VCaP (cell line): Measurements from ENCODE around the gene FAM89B.
A peak's percentile ranks its signal among the peaks of the same experiment; 100 is the strongest.
"Not testable (repeated sequence)": the region's sequence is repeated elsewhere in the genome, so short reads cannot be mapped to it uniquely, and the experiment has no call there.

ENCODE experiments used
- H3K27ac ChIP-seq: fragments of 450-650 bp; 2 replicates; pipeline ENCODE4 v1.5.1; 2017
- TF ChIP-seq, protein P1 (sequence below): fragments of 450-650 bp; conservative IDR thresholded peaks from 2 replicates; pipeline ENCODE4 v1.5.1; 2017; ENCODE audit warnings: mild to moderate bottlenecking, moderate library complexity

The FAM89B gene

DNA sequence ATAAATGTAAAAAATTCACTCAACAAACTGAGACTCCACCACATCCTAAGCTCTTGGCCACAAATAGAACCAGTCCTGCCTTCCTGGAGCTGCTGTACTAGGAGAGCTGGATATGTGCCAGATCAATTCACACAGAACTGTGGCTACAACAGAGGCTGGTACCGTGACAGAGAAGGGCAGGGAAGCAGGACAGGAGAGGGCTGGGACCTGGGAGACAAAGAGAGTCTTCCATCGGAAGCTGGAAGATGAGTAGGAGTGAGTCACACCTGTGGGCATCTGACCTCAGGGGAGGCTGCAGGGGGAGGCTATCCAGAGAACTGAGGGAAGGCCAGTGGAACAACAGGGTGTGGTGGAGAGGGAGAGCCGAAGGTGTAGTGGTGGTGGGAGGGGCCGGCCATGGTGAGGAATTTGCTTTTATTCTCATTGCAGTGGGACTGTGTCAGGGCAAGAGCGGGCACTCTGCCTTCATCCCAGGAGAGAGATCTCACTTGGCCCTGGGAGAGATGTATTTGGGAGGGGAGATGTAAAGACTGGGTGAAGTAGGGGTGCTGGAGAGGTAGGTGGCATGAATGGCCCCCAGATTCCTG, 12.3 kb upstream of the FAM89B start:
- TF ChIP-seq, protein P1, sequence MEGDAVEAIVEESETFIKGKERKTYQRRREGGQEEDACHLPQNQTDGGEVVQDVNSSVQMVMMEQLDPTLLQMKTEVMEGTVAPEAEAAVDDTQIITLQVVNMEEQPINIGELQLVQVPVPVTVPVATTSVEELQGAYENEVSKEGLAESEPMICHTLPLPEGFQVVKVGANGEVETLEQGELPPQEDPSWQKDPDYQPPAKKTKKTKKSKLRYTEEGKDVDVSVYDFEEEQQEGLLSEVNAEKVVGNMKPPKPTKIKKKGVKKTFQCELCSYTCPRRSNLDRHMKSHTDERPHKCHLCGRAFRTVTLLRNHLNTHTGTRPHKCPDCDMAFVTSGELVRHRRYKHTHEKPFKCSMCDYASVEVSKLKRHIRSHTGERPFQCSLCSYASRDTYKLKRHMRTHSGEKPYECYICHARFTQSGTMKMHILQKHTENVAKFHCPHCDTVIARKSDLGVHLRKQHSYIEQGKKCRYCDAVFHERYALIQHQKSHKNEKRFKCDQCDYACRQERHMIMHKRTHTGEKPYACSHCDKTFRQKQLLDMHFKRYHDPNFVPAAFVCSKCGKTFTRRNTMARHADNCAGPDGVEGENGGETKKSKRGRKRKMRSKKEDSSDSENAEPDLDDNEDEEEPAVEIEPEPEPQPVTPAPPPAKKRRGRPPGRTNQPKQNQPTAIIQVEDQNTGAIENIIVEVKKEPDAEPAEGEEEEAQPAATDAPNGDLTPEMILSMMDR = no peak
- peak overlapping the region; percentile 98 for H3K27ac ChIP-seq

DNA sequence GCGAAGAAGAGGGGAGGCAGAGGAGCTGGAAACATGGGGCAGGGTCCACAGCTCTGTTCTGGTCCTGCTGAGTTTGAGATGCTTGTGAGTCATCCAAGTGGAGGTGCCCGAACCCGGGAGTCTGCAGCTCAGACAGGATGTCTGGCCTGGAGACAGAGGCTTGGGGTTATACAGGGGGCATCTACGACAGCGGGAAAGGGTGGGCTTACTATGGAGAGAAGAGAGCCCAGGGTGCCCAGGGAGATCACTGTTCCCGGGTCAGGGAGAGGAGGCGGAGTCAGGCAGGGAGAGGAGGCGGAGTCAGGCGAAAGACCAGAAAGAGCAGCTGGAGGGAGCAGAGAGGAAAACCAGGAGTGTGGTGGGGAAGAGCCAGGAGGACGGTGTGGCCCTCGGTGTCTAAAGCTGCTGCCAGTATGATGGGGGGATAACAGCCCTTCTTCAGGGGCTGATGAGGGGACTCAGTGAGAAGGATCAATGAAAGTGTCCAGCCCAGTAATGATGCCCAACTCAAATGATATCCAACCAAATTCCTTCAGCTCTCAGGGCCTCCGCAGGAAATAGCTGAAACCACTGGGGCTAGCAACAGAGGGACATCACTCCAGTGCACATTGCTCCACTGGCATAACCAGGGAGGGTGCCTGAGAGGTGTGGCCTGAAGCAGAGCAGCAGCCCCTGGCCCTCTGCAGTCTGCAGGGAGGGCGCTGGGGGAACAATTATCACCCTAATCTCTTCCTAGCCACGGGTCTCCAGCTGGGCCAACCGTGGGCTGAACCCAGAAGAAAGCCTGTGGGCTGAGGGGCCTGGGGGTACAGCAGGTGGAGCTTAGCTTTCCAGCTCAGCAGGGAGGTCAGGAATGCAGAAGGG, 11.6 kb upstream of the FAM89B start:
- TF ChIP-seq, protein P1 = no peak
- peak overlapping the region; percentile 98 for H3K27ac ChIP-seq

DNA sequence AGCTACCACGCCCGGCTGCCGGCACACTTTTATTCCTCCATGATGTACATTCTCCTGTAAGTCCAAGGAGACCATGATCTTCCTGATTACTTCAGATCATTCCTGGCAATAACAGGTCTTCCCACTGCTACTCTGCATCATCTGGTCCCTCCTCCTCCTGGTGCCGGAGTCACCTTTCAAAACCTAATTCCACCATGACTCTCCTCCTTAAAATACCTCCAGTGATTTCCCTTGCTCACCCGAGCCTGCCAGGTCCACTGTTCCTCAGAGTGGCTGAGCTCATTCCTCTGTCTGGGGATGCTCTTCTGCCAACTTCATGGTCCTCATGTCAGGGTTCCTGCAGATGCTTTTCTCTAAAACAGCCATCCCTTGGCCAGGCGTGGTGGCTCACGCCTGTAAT, 10.3 kb upstream of the FAM89B start:
- H3K27ac ChIP-seq = no peak overlapping the region
- TF ChIP-seq, protein P1 = no peak

DNA sequence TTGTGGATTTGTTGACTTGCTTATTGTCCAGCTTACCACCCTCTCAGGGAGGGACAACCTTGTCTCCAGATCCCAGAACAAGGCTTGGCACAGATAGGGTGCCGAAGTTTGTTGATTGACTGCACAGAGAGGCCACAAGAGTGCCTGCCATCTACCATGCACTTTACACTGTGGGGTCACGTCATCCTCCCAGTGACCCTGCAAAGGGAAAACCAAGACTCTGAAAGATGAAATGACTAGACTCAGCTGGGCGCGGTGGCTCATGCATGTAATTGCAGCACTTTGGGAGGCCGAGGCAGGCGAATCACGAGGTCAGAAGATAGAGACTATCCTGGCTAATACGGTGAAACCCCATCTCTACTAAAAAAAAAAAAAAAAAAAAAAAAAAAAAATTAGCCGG, 9.6 kb upstream of the FAM89B start:
- TF ChIP-seq, protein P1 = no peak; the same call in 1 of the 2 replicates
- no peak overlapping the region for H3K27ac ChIP-seq

DNA sequence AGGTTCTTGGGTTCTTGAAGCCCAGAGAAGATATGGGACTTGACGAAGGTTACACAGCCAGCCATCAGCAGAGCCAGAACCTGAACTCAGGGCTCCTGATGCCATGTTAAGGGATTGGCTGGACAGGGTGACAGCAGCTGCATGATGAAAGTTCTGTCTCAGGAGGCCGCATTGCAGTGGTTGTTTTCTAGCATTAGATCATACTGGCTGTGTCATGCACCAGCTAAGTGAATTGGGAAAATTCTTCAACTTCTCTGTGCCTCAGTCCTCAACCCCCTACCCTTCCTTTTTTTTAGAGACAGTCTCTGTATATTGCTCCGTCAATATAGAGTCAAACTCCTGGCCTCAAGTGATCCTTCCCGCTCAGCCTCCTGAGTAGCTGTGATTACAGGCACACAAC, 8.7 kb upstream of the FAM89B start:
- H3K27ac ChIP-seq = no peak overlapping the region
- TF ChIP-seq, protein P1 = no peak

DNA sequence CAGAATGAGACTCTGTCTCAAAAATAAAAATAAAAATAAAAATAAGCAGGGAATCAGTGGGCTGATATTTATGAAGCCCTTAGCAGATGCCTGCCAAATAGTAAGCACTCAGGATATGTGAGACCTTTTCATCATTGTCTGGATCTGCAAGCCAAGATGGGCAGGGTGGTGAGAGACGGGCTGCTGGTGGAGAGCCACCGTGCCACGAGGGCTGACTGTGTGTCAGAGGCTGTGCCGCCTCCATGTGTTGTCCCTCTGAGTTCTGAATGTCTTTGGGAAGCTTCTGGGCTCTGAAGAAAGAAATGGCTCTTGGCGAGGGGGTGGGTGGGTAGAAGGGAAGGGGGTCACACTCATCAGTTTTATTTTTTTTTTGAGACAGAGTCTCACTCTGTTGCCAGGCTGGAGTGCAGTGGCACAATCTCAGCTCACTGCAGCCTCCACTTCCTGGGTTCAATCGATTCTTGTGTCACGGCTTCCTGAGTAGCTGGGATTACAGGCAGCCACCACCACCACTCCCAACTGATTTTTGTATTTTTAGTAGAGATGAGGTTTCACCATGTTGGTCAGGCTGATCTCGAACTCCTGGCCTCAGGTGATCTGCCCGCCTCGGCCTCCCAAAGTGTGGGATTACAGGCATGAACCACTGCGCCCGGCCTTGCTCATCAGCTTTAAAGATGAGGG, 7.3 kb upstream of the FAM89B start:
- H3K27ac ChIP-seq = not testable (repeated sequence)

DNA sequence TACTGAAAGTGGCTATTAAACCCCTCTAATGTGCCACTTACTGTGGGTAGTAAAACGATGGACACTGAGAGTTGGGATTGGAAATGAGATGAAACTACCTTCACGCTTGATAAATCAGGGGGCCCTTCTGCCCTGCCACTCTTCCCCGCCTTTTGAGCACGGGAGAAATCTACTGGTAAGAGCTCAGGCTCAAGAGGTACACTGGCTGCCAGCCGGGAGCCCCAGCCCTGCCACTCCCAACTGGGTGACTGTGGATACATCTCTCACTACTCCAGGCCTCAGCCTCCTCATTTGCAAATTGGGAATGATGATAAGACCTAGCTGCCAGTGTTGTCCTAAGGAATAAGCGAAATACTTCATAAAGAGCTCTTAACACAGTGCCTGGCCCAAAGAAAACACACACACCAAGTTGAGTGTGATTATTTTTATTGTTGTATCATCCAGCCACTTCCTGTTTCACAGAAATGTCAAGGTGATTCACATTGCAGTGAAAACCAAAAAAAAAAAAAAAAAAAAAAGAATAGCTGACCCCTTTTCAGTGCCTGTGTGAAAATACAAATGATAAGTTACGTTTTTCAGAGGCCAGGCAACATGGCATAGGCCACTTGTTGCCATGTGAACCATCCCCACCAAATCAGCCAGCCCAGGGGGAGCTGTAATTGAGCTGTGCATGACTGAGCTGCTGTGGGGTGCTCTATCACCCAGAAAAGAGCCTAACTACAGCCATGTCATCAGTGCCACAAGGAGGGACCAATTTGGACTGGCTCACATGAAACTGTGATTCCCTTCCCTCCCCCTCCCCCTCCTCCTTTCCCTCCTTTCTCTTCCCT, 6.5 kb upstream of the FAM89B start:
- H3K27ac ChIP-seq = peak overlapping the region; percentile 98; the same call in 1 of the 2 replicates
- TF ChIP-seq, protein P1 = no peak
